Mesodermal cell (in vitro differentiated cells): ENCODE results near the gene CGREF1.

Experiments used
- H3K27ac ChIP-seq: 2 replicates; pipeline ENCODE4 v1.7.0; 2013; ENCODE audit warnings: mild to moderate bottlenecking, low read depth, low read length, moderate library complexity; ENCODE audit not compliant: severe bottlenecking
- H3K36me3 ChIP-seq: 2 replicates; pipeline ENCODE4 v1.7.1; 2013; ENCODE audit warnings: mild to moderate bottlenecking, low read length, moderate library complexity; ENCODE audit not compliant: control insufficient read depth, insufficient read depth
- H3K4me1 ChIP-seq: one replicate; pipeline ENCODE4 v1.7.1; 2013; ENCODE audit warnings: mild to moderate bottlenecking, low read length; ENCODE audit not compliant: insufficient read depth, control insufficient read depth, poor library complexity, severe bottlenecking
- H3K4me3 ChIP-seq: 2 replicates; pipeline ENCODE4 v1.7.0; 2013; ENCODE audit warnings: low read length, control low read depth, mild to moderate bottlenecking; ENCODE audit not compliant: insufficient read depth, poor library complexity, severe bottlenecking; ENCODE audit errors: extremely low read depth
- H3K9me3 ChIP-seq: 2 replicates; pipeline ENCODE4 v1.7.1; 2013; ENCODE audit warnings: mild to moderate bottlenecking, low read length, moderate library complexity; ENCODE audit not compliant: control insufficient read depth
- WGBS, 2 experiments: methylation state at CpG; one replicate each; pipeline ENCODE4 v1.1.5; 2013; ENCODE audit warnings: missing lambda C conversion rate in 2 of 2; ENCODE audit not compliant: insufficient coverage in 2 of 2; 5-methylcytosine and 5-hydroxymethylcytosine counted together

Gene CGREF1

DNA sequence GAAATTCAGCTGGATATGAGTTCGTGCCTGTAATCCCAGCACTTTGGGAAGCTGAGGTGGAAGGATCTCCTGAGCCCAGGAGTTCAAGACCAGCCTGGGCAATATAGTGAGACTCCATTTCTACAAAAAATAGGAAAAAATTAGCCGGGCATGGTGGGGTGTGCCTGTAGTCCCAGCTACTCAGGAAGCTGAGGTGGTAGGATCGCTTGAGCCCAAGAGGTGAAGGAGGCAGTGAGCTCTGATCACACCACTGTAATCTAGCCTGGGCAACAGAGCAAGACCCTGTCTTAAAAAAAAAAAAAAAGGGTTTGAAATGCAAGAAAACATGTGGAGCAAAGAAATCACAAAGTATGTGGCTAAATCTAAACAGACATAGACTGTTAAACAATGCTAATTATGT is 9.8 kb downstream of the CGREF1 start:
- Histone ChIP-seq H3K9me3 (no peaks in the 10 kb centered on the region), H3K27ac (no peak overlapping the region), H3K4me1 (no peaks in the 10 kb centered on the region), H3K4me3 (no peak overlapping the region), H3K36me3 (no peaks in the 10 kb centered on the region)
- 93 to 94% methylated on average over 3 of the region's 3 CpGs for WGBS, 2 experiments

GRCh38 chr2:27108221-27108620 is 10.7 kb downstream of the CGREF1 start:
- 100% methylated on average over 1 of the region's 2 CpGs; no CpG with 5 or more reads in 1 of the 2 experiments for WGBS, 2 experiments
- no peaks in the 10 kb centered on the region for H3K36me3 ChIP-seq

GRCh38 chr2:27105981-27106380 is 12.9 kb downstream of the CGREF1 start:
- H3K36me3 ChIP-seq = no peaks in the 10 kb centered on the region
- WGBS, 2 experiments = 81 to 94% methylated on average over 3 of the region's 3 CpGs
- no peak overlapping the region for H3K27ac ChIP-seq
- no peaks in the 10 kb centered on the region for H3K9me3 ChIP-seq
- no peaks in the 10 kb centered on the region for H3K4me1 ChIP-seq
- no peak overlapping the region for H3K4me3 ChIP-seq

More at GRCh38 chr2:27108221-27108620, 10.7 kb downstream of the CGREF1 start:
- no peak overlapping the region for H3K27ac ChIP-seq
- no peaks in the 10 kb centered on the region for H3K9me3 ChIP-seq
- H3K4me1 ChIP-seq = no peaks in the 10 kb centered on the region
- H3K4me3 ChIP-seq = no peak overlapping the region

- no peaks in the 10 kb centered on the region for H3K36me3 ChIP-seq
- 80 to 87% methylated on average over 1 to 3 of the region's 5 CpGs for WGBS, 2 experiments
- H3K4me3 ChIP-seq = no peak overlapping the region
These were observed 16.6 kb downstream of the CGREF1 start for GRCh38 chr2:27102329-27102728.

GRCh38 chr2:27100036-27100435 is 18.9 kb downstream of the CGREF1 start:
- no peak overlapping the region for H3K27ac ChIP-seq
- H3K4me1 ChIP-seq = no peaks in the 10 kb centered on the region
- no peaks in the 10 kb centered on the region for H3K9me3 ChIP-seq
- H3K4me3 ChIP-seq = no peak overlapping the region
- H3K36me3 ChIP-seq = no peaks in the 10 kb centered on the region
- WGBS, 2 experiments = 86 to 93% methylated on average over 8 to 10 of the region's 10 CpGs

More at GRCh38 chr2:27102329-27102728, 16.6 kb downstream of the CGREF1 start:
- H3K9me3 ChIP-seq = no peaks in the 10 kb centered on the region
- no peaks in the 10 kb centered on the region for H3K4me1 ChIP-seq
- H3K27ac ChIP-seq = no peak overlapping the region

DNA sequence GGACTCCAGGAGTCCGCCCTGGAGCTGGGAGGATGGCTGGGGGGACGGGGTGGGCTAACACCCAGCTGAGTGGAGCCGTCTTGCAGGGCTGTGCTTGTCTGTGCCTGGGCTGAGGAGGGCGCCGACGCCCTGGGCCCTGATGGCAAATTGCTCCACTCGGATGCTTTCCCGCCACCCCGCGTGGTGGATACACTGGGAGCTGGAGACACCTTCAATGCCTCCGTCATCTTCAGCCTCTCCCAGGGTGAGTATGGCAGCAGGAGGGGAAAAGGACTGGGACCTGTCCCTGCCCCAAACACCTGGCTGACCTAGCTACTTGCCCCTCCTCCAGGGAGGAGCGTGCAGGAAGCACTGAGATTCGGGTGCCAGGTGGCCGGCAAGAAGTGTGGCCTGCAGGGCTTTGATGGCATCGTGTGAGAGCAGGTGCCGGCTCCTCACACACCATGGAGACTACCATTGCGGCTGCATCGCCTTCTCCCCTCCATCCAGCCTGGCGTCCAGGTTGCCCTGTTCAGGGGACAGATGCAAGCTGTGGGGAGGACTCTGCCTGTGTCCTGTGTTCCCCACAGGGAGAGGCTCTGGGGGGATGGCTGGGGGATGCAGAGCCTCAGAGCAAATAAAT is 19.5 kb downstream of the CGREF1 start:
- Histone ChIP-seq H3K4me3 (no peak overlapping the region), H3K9me3 (no peaks in the 10 kb centered on the region), H3K36me3 (no peaks in the 10 kb centered on the region), H3K4me1 (no peaks in the 10 kb centered on the region), H3K27ac (no peak overlapping the region)
- WGBS, 2 experiments = 91 to 95% methylated on average over 14 to 16 of the region's 19 CpGs

DNA sequence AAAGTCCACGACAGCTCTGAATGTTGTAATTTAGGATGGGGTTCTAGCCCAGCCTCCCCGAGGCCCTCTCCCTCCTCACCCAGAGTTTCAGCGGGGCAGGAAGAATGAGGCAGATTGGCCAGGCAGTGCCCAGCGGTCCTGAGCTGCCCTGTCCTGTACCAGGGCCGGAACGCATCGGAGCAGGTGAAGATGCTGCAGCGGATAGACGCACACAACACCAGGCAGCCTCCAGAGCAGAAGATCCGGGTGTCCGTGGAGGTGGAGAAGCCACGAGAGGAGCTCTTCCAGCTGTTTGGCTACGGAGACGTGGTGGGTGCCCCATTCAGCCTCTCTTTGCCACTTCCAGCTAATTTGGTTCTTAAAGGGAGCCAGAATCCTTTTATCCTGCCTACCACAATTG is 21.6 kb downstream of the CGREF1 start:
- Histone ChIP-seq H3K9me3 (no peaks in the 10 kb centered on the region), H3K4me3 (no peak overlapping the region), H3K4me1 (peaks cover 8% of the 10 kb centered on the region), H3K36me3 (no peaks in the 10 kb centered on the region), H3K27ac (no peak overlapping the region)
- WGBS, 2 experiments = 86 to 94% methylated on average over 10 of the region's 14 CpGs

DNA sequence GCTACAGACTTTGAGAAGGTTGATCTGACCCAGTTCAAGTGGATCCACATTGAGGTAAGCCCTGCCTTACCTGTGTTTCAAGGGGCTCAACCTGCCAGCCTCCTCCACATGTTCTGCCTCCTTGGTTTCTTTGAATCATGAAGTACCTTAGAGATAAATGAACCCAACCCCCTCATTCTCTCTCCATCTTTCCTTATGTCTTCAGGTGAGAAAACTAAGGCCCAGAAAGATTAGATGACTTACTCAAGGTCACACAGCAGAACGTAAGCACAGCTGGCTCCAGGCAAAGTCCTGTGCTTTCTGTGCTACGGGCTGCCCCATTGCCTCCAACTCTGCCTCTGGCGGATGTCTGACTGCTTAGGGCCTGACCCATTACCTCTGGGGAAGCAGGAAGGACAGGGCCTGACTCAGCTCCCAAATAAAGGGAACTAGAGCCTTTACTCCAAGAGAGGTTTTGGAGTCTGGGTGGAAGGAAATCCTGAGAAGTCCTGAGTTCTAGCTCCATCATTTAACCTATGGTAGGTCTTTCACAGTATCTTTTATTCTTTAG is 22.1 kb downstream of the CGREF1 start:
- H3K4me3 ChIP-seq = no peak overlapping the region
- peaks cover 9% of the 10 kb centered on the region for H3K4me1 ChIP-seq
- 86 to 100% methylated on average over 2 to 3 of the region's 3 CpGs for WGBS, 2 experiments
- H3K27ac ChIP-seq = no peak overlapping the region
- H3K9me3 ChIP-seq = no peaks in the 10 kb centered on the region
- no peaks in the 10 kb centered on the region for H3K36me3 ChIP-seq

DNA sequence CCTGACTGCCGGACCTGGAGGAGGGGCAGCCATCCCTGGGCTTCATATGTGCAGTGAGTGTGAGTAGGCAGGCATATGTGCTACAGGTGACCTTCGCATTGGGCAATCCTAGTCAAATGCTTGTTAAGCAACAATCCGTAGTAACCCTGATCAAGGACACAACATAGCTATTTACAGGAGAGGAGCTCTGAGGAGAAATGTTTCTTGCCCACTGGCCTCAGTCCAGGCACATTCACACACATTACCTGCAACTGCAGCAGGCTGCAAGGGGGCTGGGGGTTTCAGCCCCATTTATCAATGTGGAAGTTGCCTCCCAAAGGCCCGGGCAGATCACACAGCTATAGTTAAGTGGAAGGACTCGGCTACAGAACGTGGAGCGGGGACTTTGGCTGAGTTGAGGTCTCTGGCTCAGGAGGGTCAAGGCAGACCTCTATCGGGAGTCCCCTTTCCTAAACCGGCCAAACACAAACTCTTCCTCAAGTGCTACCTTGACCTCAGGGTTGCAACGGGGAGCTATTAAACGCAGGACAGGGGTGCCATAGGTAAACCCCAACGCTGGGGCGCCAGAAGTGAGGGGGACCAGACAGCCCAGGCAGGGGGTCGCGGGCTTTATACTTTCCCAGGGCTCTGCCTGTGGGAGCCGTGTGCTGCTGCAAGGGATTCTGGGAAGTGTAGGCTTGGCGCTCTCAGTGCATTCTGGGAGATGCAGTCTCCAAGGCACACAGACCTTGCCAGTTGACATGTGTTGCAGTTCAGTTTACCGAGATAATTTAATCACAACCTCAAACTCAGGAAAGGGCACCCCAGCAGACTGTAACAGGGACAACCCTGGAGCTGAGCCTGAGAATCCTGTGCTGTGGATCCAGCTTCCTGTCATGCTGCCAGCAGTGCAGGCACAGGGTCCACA is 22.9 kb downstream of the CGREF1 start:
- H3K27ac ChIP-seq = no peak overlapping the region
- H3K36me3 ChIP-seq = no peaks in the 10 kb centered on the region
- no peak overlapping the region for H3K4me3 ChIP-seq
- WGBS, 2 experiments = 37 to 39% methylated on average over 14 to 16 of the region's 18 CpGs
- H3K4me1 ChIP-seq = peaks cover 9% of the 10 kb centered on the region
- H3K9me3 ChIP-seq = no peaks in the 10 kb centered on the region

DNA sequence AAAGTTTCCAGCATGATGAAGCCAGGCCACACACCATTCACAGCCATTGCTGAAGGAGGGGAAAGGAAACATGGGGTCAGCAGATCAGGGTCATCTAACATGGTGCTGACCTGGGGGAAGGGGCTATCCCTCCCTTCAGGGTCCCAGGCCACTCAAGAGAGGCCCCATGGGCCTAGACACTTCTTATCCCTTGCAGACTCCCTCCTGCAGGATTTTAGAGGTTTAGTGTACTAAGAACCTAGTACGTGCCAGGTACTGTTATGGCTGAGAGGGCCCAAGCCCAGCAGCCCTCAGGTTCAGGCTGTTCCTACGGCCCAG is 23.5 kb downstream of the CGREF1 start:
- no peaks in the 10 kb centered on the region for H3K36me3 ChIP-seq
- H3K4me3 ChIP-seq = no peak overlapping the region
- H3K27ac ChIP-seq = no peak overlapping the region
- no peaks in the 10 kb centered on the region for H3K9me3 ChIP-seq
- H3K4me1 ChIP-seq = peaks cover 9% of the 10 kb centered on the region
- WGBS, 2 experiments = 90 to 100% methylated on average over 2 of the region's 2 CpGs
